Measurements from ENCODE around the gene KDELR1. TPM values are rescaled to one million over a fixed set of nuclear protein-coding genes. Genes with fewer than 3 reads are reported as not detected.

Gene KDELR1
- total RNA-seq, 1 donor from 2014 or later, result 21.6 TPM

GRCh38 chr19:48348737-48349136 lies 42.6 kb downstream of the KDELR1 start:
- FAIRE-seq (no peak), DNase-seq (ENCODE audit: low spot score in 2 of 2) (no peak)

- FAIRE-seq, result no peak
- DNase-seq (ENCODE audit: low spot score in 2 of 2), result no peak
Observed at GRCh38 chr19:48348045-48348444, 43.3 kb downstream of the KDELR1 start.

- FAIRE-seq (no peak), DNase-seq (ENCODE audit: low spot score in 2 of 2) (no peak)
Observed at GRCh38 chr19:48346191-48346590, 45.2 kb downstream of the KDELR1 start.

GRCh38 chr19:48344892-48345291 lies 46.5 kb downstream of the KDELR1 start:
- FAIRE-seq (no peak), DNase-seq (ENCODE audit: low spot score in 2 of 2) (no peak)

- DNase-seq (ENCODE audit: low spot score in 2 of 2) (no peak), FAIRE-seq (no peak)
Observed at GRCh38 chr19:48342841-48343540, 48.4 kb downstream of the KDELR1 start.

- FAIRE-seq (no peak), DNase-seq (ENCODE audit: low spot score in 2 of 2) (no peak)
Observed at GRCh38 chr19:48342414-48342738, 49.0 kb downstream of the KDELR1 start.

- DNase-seq (ENCODE audit: low spot score in 2 of 2), result no peak
- FAIRE-seq, result no peak
Observed at GRCh38 chr19:48341515-48342413, 49.6 kb downstream of the KDELR1 start.

GRCh38 chr19:48340995-48341394 lies 50.4 kb downstream of the KDELR1 start:
- DNase-seq (ENCODE audit: low spot score in 2 of 2) (peak in 1 of 2 donors; percentile 64), FAIRE-seq (no peak)

- DNase-seq (ENCODE audit: low spot score in 2 of 2) (no peak), FAIRE-seq (no peak)
Observed at GRCh38 chr19:48338802-48339503, 52.4 kb downstream of the KDELR1 start.

GRCh38 chr19:48338253-48338755 lies 53.0 kb downstream of the KDELR1 start:
- DNase-seq (ENCODE audit: low spot score in 2 of 2) (no peak), FAIRE-seq (no peak)

- DNase-seq (ENCODE audit: low spot score in 2 of 2) (peak; percentile 83 to 88), FAIRE-seq (no peak)
Observed at GRCh38 chr19:48333467-48334384, 57.6 kb downstream of the KDELR1 start.

- DNase-seq (ENCODE audit: low spot score in 2 of 2) (peak; percentile 83 to 86), FAIRE-seq (no peak)
Observed at GRCh38 chr19:48332662-48333466, 58.5 kb downstream of the KDELR1 start.

Other genes with a start within 250 kb of the KDELR1 start
- gene LIG1, start 221.2 kb downstream of the KDELR1 start, total RNA-seq, result 17.9 TPM
- gene ZSWIM9, start 220.9 kb downstream of the KDELR1 start, total RNA-seq, result 2.0 TPM
- gene CARD8, start 135.6 kb downstream of the KDELR1 start, total RNA-seq, result 12.6 TPM
- 6.9 TPM for gene ZNF114, start 121.5 kb downstream of the KDELR1 start, total RNA-seq
- 3.7 TPM for gene EMP3, start 66.0 kb downstream of the KDELR1 start, total RNA-seq
- 3.7 TPM for gene TMEM143, start 27.6 kb downstream of the KDELR1 start, total RNA-seq
- gene SYNGR4, start 27.2 kb downstream of the KDELR1 start, total RNA-seq, result not detected
- gene GRIN2D, start 2.1 kb upstream of the KDELR1 start, total RNA-seq, result 2.9 TPM
- gene GRWD1, start 54.4 kb upstream of the KDELR1 start, total RNA-seq, result 6.9 TPM
- 0.82 TPM for gene KCNJ14, start 64.0 kb upstream of the KDELR1 start, total RNA-seq
- 78.3 TPM for gene CYTH2, start 77.8 kb upstream of the KDELR1 start, total RNA-seq
- gene LMTK3, start 120.3 kb upstream of the KDELR1 start, total RNA-seq, result 10.6 TPM
- 0.82 TPM for gene SULT2B1, start 160.6 kb upstream of the KDELR1 start, total RNA-seq
- not detected for gene SPACA4, start 215.2 kb upstream of the KDELR1 start, total RNA-seq
- 0.41 TPM for gene FAM83E, start 223.5 kb upstream of the KDELR1 start, total RNA-seq
- 1,742 TPM for gene RPL18, start 227.6 kb upstream of the KDELR1 start, total RNA-seq
- gene SPHK2, start 228.0 kb upstream of the KDELR1 start, total RNA-seq, result 6.9 TPM
- 4.9 TPM for gene DBP, start 245.8 kb upstream of the KDELR1 start, total RNA-seq

Measured in frontal cortex (tissue), 4 donors.